OCI-LY7 (cell line): ENCODE measurements around the gene LAMA4. TPM values are rescaled to one million over a fixed set of nuclear protein-coding genes. Genes with fewer than 3 reads are reported as not detected.
"Not testable (repeated sequence)": the region's sequence is repeated elsewhere in the genome, so short reads cannot be mapped to it uniquely, and the experiment has no call there.

Experiments used
- BruUV-seq: library from RNA; stranded (reverse); fragments of 400-500 nt; replicated peaks from 2 replicates; lab custom pipeline; 2021; lab: Mats Ljungman, UMichigan
- CTCF ChIA-PET: fragments of 300-600 bp; sonication (Branson Sonifier 250); formaldehyde crosslinking; loops from one replicate; lab custom pipeline; 2022; ENCODE audit warnings: antibody characterized with exemption; ENCODE audit not compliant: unreplicated experiment; lab: Charles Lee
- POLR2A ChIA-PET: fragments of 300-600 bp; sonication (Branson Sonifier 250); formaldehyde crosslinking; loops from one replicate; lab custom pipeline; 2022; ENCODE audit warnings: antibody characterized with exemption; lab: Charles Lee
- DNase-seq: peaks from one replicate; pipeline ENCODE4 v3.0.0-alpha.2; 2015; ENCODE audit warnings: low spot score
- H2AFZ ChIP-seq: fragments of 200-600 bp; sonication (generic), shearing (Covaris generic); 2 replicates; pipeline ENCODE4 v1.6.1; 2014; ENCODE audit warnings: mild to moderate bottlenecking, antibody characterized with exemption, low read length, moderate library complexity
- H3K27ac ChIP-seq: fragments of 200-600 bp; sonication (generic); 2 replicates; pipeline ENCODE4 v1.5.1; 2014; ENCODE audit warnings: mixed run types, low read depth, mild to moderate bottlenecking, moderate library complexity, low read length, inconsistent platforms; ENCODE audit not compliant: poor library complexity, severe bottlenecking
- H3K36me3 ChIP-seq: fragments of 200-600 bp; sonication (generic); 2 replicates; pipeline ENCODE4 v1.6.1; 2014; ENCODE audit warnings: mild to moderate bottlenecking, antibody characterized with exemption, low read length, moderate library complexity, mixed read lengths; ENCODE audit not compliant: insufficient read depth
- H3K4me1 ChIP-seq: fragments of 200-600 bp; sonication (generic); 2 replicates; pipeline ENCODE4 v1.5.1; 2014; ENCODE audit warnings: mild to moderate bottlenecking, low read length; ENCODE audit not compliant: insufficient read depth, poor library complexity, severe bottlenecking
- H3K4me2 ChIP-seq: fragments of 200-600 bp; sonication (generic); 2 replicates; pipeline ENCODE4 v1.6.1; 2014; ENCODE audit warnings: mild to moderate bottlenecking, low read length
- H3K4me3 ChIP-seq: fragments of 200-600 bp; sonication (generic); 2 replicates; pipeline ENCODE4 v1.5.1; 2014; ENCODE audit warnings: mild to moderate bottlenecking, low read depth, low read length; ENCODE audit not compliant: poor library complexity, severe bottlenecking
- H3K79me2 ChIP-seq: fragments of 200-600 bp; sonication (generic); 2 replicates; pipeline ENCODE4 v1.6.1; 2016; ENCODE audit warnings: low read depth, mild to moderate bottlenecking, low read length, moderate library complexity, mixed read lengths; ENCODE audit not compliant: insufficient read depth
- H3K9me2 ChIP-seq: fragments of 200-600 bp; sonication (generic); 2 replicates; pipeline ENCODE4 v1.6.1; 2016; ENCODE audit warnings: mild to moderate bottlenecking, low read length, mixed read lengths; ENCODE audit not compliant: insufficient read depth
- H3K9me3 ChIP-seq: fragments of 200-600 bp; sonication (generic); 2 replicates; pipeline ENCODE4 v1.6.1; 2014; ENCODE audit warnings: mild to moderate bottlenecking, mixed run types, low read length, mixed read lengths
- H4K20me1 ChIP-seq: fragments of 200-600 bp; sonication (generic); 2 replicates; pipeline ENCODE4 v1.6.1; 2014; ENCODE audit warnings: mild to moderate bottlenecking, antibody characterized with exemption, low read length, moderate library complexity, mixed read lengths; ENCODE audit not compliant: insufficient read depth
- CTCF ChIP-seq: fragments of 200-600 bp; sonication (generic); conservative IDR thresholded peaks from 2 replicates; pipeline ENCODE4 v1.5.1; 2014; ENCODE audit warnings: mild to moderate bottlenecking, antibody characterized with exemption, low read length, moderate library complexity, mixed read lengths
- EZH2phosphoT487 ChIP-seq: fragments of 200-600 bp; sonication (generic); IDR thresholded peaks from 2 replicates; pipeline ENCODE4 v1.6.1; 2018; ENCODE audit warnings: low read depth, borderline replicate concordance, mild to moderate bottlenecking, mixed run types, antibody characterized with exemption, low read length, moderate library complexity, mixed read lengths
- intact Hi-C: fragments of 100-400 bp; cut with micrococcal nuclease; formaldehyde crosslinking; loops from one replicate; pipeline ENCODE4 v1.10.0; 2022; ENCODE audit not compliant: unreplicated experiment
- total RNA-seq, 2 experiments: library from RNA; depleted of rRNA in 1 of 2; stranded (reverse); fragments of >200 nt in 1 of 2; shearing (Covaris generic) in 1 of 2; gene quantifications; 2 replicates each; pipeline ENCODE4 v1.2.3, GENCODE V29; 2014 to 2022

Gene LAMA4
- total RNA-seq, 2 experiments from 2014 or later, result not detected

- CTCF ChIA-PET, result no interaction called here
- BruUV-seq, result no TSS peak
These were observed 145.1 kb downstream of the LAMA4 start for GRCh38 chr6:112109262-112109661.

GRCh38 chr6:112106562-112106961, 147.8 kb downstream of the LAMA4 start:
- Histone ChIP-seq H3K9me2 (no peaks in the 10 kb centered on the region), H3K4me2 (no peak overlapping the region), H3K36me3 (no peaks in the 10 kb centered on the region), H4K20me1 (no peaks in the 10 kb centered on the region), H3K27ac (no peak overlapping the region), H3K79me2 (no peaks in the 10 kb centered on the region), H3K9me3 (no peaks in the 10 kb centered on the region), H3K4me1 (no peaks in the 10 kb centered on the region), H3K4me3 (no peak overlapping the region), H2AFZ (no peak overlapping the region)
- TF ChIP-seq CTCF, result no peak
- no peak for TF ChIP-seq EZH2phosphoT487
- BruUV-seq, result no TSS peak
- no peak for DNase-seq
- intact Hi-C loops, result no loop called here
- POLR2A ChIA-PET, result interaction anchor here (0.9 to 1.1 kb wide), 2 partner anchors 21 to 58 kb away, joined by 5 to 6 read pairs; no protein-coding TSS in a partner anchor
- CTCF ChIA-PET, result no interaction called here

More at GRCh38 chr6:112109262-112109661, 145.1 kb downstream of the LAMA4 start:
- no peak for DNase-seq
- POLR2A ChIA-PET, result interaction anchor here (1.4 kb wide), 1 partner anchor 9 kb away, joined by 3 read pairs; no protein-coding TSS in a partner anchor
- Histone ChIP-seq H3K9me2 (no peaks in the 10 kb centered on the region), H3K9me3 (no peaks in the 10 kb centered on the region), H4K20me1 (no peaks in the 10 kb centered on the region), H3K4me2 (no peak overlapping the region), H3K4me1 (no peaks in the 10 kb centered on the region), H2AFZ (no peak overlapping the region), H3K27ac (no peak overlapping the region), H3K36me3 (no peaks in the 10 kb centered on the region), H3K4me3 (no peak overlapping the region), H3K79me2 (no peaks in the 10 kb centered on the region)
- intact Hi-C loops, result no loop called here
- TF ChIP-seq CTCF, result no peak

- H3K4me3 ChIP-seq, intact Hi-C loops, H3K9me2 ChIP-seq, H3K36me3 ChIP-seq, H3K79me2 ChIP-seq, H3K4me2 ChIP-seq, H4K20me1 ChIP-seq, H2AFZ ChIP-seq, H3K9me3 ChIP-seq, CTCF ChIA-PET, H3K4me1 ChIP-seq, DNase-seq, BruUV-seq, H3K27ac ChIP-seq: not testable (repeated sequence)
- POLR2A ChIA-PET, result interaction anchor here (1.1 kb wide), 1 partner anchor 20 kb away, joined by 5 read pairs; no protein-coding TSS in a partner anchor
These were observed 148.3 kb downstream of the LAMA4 start for GRCh38 chr6:112106026-112106425.
